ENCODE measurements around the gene KAZN. TPM values are rescaled to one million over a fixed set of nuclear protein-coding genes. Genes with fewer than 3 reads are reported as not detected.

The KAZN gene
- total and polyA plus RNA-seq, 10 donors, result 20.0 to 245 (median 144) TPM

DNA sequence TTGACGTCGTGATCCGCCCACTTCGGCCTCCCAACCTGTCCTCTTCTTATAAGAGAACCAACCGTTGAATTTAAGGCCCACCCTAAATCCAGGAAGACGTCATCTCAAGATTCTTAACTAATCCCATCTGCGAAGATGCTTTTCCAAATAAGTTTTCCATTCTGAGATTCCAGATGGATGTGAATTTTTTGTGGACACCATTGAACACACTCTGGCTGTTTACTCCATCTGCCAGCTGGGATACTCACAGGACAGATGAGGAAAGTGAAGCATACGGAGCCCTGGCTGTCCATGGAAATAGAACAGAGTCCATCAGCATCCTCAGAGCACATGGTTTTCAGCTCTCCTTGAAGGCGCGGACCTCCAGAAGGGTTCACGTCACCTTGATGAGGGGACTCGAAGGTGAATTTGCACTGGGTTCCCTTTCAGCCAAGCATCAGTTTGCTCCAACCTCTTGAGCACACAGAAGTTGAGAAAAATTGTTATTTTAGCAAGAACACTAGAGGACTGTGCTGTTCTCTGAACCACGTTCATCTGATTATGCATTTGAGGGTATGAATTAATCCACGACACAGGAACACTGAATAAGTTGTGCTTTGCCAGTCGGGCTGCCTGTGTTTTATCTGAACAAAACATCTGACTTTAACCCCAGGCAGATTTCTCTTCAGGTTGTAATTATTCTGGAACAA lies 68.6 kb downstream of the KAZN start:
- no peaks in the 10 kb centered on the region for H3K36me3 ChIP-seq
- no peak overlapping the region for H3K27ac ChIP-seq
- 83 to 92% (median 86%) methylated on average over 15 of the region's 15 CpGs for WGBS, 5 donors
- H3K4me1 ChIP-seq, result peaks cover 0 to 12% (median 5%) of the 10 kb centered on the region in 6 donors
- intact Hi-C loops (cut with DNase I; ENCODE audit: low total_unique reads), result no loop called here
- no peak for DNase-seq
- no peak overlapping the region for H3K4me3 ChIP-seq
- peaks cover 0 to 4% (median 0%) of the 10 kb centered on the region in 7 donors for H3K27me3 ChIP-seq (replicated peaks in 1 of 7)
- TF ChIP-seq POLR2AphosphoS5 (IDR thresholded peaks at IDR 0.05), result no peak
- TF ChIP-seq, protein P1, sequence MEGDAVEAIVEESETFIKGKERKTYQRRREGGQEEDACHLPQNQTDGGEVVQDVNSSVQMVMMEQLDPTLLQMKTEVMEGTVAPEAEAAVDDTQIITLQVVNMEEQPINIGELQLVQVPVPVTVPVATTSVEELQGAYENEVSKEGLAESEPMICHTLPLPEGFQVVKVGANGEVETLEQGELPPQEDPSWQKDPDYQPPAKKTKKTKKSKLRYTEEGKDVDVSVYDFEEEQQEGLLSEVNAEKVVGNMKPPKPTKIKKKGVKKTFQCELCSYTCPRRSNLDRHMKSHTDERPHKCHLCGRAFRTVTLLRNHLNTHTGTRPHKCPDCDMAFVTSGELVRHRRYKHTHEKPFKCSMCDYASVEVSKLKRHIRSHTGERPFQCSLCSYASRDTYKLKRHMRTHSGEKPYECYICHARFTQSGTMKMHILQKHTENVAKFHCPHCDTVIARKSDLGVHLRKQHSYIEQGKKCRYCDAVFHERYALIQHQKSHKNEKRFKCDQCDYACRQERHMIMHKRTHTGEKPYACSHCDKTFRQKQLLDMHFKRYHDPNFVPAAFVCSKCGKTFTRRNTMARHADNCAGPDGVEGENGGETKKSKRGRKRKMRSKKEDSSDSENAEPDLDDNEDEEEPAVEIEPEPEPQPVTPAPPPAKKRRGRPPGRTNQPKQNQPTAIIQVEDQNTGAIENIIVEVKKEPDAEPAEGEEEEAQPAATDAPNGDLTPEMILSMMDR (IDR thresholded peaks at IDR 0.05 in 8 of 11, conservative IDR thresholded peaks at IDR 0.05 in 3 of 11), result no peak
- no peak for TF ChIP-seq POLR2A (IDR thresholded peaks at IDR 0.05)
- H3K9me3 ChIP-seq, result no peaks in the 10 kb centered on the region

DNA sequence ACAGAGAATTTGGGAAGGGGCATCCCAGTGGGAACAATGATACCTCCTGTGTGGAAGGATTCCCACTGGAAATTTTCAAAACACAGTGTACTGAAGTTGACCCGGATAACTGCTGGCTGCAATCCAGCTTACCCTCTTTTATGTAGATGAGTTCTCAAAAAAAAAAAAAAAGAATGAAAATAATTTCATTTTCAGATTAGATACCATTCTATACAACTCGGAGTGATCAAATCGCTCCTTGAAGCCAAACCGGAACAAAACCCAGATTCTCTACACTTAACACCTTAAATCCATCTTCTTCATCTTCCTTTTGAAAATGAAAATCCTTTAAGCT lies 69.1 kb downstream of the KAZN start:
- TF ChIP-seq POLR2A (IDR thresholded peaks at IDR 0.05) (no peak), POLR2AphosphoS5 (IDR thresholded peaks at IDR 0.05) (no peak)
- TF ChIP-seq, protein P1 (IDR thresholded peaks at IDR 0.05 in 8 of 11, conservative IDR thresholded peaks at IDR 0.05 in 3 of 11), result no peak
- Histone ChIP-seq H3K27me3 (replicated peaks in 1 of 7) (peaks cover 0 to 4% (median 0%) of the 10 kb centered on the region in 7 donors), H3K36me3 (no peaks in the 10 kb centered on the region), H3K9me3 (no peaks in the 10 kb centered on the region), H3K27ac (no peak overlapping the region), H3K4me1 (peaks cover 0 to 12% (median 5%) of the 10 kb centered on the region in 6 donors), H3K4me3 (no peak overlapping the region)
- DNase-seq, result no peak
- whole genome bisulfite sequencing, 5 donors, result 64 to 85% (median 75%) methylated on average over 4 of the region's 4 CpGs
- intact Hi-C loops (cut with DNase I; ENCODE audit: low total_unique reads), result no loop called here

DNA sequence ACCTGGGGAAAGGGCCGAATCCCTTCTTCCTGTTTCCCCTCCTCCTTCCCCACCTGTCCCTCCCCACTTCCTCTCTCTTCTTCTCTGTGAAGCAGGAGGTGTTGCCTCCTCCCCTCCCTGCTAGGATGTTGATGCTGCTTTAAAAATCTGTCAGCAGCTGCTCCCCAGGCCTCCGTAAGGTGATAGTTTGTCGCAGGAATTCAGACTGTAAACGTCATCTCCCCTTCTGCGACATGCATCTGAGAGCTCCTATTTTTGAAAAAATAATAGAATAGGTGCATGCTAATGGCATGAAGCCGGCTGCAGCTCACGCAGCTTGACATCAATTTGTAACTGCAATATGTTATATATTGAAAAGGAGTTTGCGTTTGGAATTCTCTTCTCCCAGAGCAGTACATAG lies 70.1 kb downstream of the KAZN start:
- Histone ChIP-seq H3K9me3 (no peaks in the 10 kb centered on the region), H3K4me1 (peaks cover 0 to 12% (median 5%) of the 10 kb centered on the region in 6 donors), H3K4me3 (no peak overlapping the region), H3K27ac (no peak overlapping the region), H3K36me3 (no peaks in the 10 kb centered on the region), H3K27me3 (replicated peaks in 1 of 7) (peaks cover 0 to 4% (median 0%) of the 10 kb centered on the region in 7 donors)
- 77 to 84% (median 79%) methylated on average over 8 of the region's 8 CpGs for WGBS, 5 donors
- intact Hi-C loops (cut with DNase I; ENCODE audit: low total_unique reads), result no loop called here
- TF ChIP-seq POLR2AphosphoS5 (IDR thresholded peaks at IDR 0.05) (no peak), POLR2A (IDR thresholded peaks at IDR 0.05) (no peak)
- TF ChIP-seq, protein P1 (IDR thresholded peaks at IDR 0.05 in 8 of 11, conservative IDR thresholded peaks at IDR 0.05 in 3 of 11), result no peak
- no peak for DNase-seq

DNA sequence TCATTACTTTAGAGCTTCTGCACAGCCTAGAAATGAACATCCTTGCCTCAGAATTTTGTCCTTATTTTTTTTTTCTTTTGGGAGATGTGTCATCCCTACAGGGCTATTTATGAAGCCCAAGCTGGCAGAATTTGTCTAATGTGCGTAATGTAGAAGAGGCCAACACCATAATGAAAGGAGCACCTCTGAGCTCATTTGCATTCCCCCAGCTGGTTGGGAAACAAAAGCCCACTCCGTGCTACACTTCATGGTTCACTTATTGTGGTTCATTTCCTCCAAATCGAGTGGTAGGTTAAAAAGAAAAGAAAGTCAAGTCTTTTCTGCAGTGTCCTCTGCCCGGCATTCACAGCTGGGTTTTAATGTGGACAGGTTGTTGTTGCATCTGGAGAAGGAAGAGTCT lies 73.5 kb downstream of the KAZN start:
- no peak overlapping the region for H3K27ac ChIP-seq

More for the DNA sequence above, 73.5 kb downstream of the KAZN start:
- intact Hi-C loops (cut with DNase I; ENCODE audit: low total_unique reads), result no loop called here
- no peak for DNase-seq
- Histone ChIP-seq H3K27me3 (replicated peaks in 1 of 7) (peaks cover 0 to 4% (median 0%) of the 10 kb centered on the region in 7 donors), H3K9me3 (peaks cover 0 to 5% (median 0%) of the 10 kb centered on the region in 8 donors), H3K4me1 (peaks cover 0 to 12% (median 7%) of the 10 kb centered on the region in 6 donors), H3K36me3 (no peaks in the 10 kb centered on the region), H3K4me3 (no peak overlapping the region)
- TF ChIP-seq POLR2A (IDR thresholded peaks at IDR 0.05) (no peak), POLR2AphosphoS5 (IDR thresholded peaks at IDR 0.05) (no peak)
- TF ChIP-seq, protein P1 (IDR thresholded peaks at IDR 0.05 in 8 of 11, conservative IDR thresholded peaks at IDR 0.05 in 3 of 11), result no peak
- 43 to 64% (median 58%) methylated on average over 4 of the region's 4 CpGs for WGBS, 5 donors
